ENCODE measurements around the gene NAT10.

The NAT10 gene

DNA sequence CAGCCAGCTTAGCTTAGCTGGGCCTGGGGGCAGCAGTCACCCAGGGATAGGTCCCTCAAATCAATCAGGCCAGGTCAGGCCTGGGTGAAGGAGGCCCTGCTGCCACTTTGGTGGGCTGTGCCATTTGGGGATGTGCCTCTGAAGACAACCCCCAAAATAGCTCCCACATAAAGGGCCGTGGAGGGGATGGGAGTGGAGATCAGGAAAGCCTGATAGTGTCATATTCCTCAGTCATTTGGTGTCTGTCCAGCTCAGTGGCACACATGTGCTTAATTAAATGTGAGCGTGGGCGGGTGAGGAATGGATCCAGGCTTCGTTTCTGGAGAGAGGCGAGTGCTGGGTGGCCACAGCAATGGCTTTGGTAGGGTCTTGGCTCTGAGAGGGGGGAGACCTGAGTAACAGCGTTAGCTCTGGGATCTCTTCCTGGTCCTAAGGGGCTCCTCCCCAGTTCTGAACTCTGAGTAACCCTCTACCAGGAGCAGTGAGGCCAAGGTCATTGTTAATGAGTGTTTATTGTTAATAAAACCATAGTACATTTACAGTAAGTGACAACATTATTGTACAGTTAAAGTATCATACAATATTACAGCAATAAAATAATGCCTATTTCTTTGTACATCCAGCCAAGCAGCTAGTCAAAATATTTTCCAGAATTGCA, 45.2 kb downstream of the NAT10 start:
- no peak for DNase-seq

- DNase-seq: no peak
Measured at GRCh38 chr11:34151166-34151565, 45.7 kb downstream of the NAT10 start.

- DNase-seq: no peak
Measured at GRCh38 chr11:34151916-34152845, 46.8 kb downstream of the NAT10 start.

GRCh38 chr11:34154059-34154875, 48.8 kb downstream of the NAT10 start:
- DNase-seq: no peak

- DNase-seq: no peak
Measured at GRCh38 chr11:34155057-34155756, 49.8 kb downstream of the NAT10 start.

DNA sequence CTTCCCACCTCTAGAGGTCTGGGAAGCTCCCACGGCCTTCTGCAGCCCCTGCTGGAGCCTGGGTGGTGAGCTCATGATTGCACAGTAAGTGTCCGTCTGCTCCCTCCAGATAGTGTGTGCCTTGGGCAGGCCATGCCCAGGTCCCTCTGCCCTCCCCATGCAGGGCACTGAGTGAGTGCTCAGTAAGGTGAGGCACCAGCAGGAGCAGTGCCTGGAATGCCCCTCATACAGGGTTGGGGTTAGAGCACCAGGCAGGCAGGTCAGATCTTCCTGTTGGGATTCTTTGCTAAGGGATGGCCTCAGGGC, 50.3 kb downstream of the NAT10 start:
- no peak for DNase-seq

DNA sequence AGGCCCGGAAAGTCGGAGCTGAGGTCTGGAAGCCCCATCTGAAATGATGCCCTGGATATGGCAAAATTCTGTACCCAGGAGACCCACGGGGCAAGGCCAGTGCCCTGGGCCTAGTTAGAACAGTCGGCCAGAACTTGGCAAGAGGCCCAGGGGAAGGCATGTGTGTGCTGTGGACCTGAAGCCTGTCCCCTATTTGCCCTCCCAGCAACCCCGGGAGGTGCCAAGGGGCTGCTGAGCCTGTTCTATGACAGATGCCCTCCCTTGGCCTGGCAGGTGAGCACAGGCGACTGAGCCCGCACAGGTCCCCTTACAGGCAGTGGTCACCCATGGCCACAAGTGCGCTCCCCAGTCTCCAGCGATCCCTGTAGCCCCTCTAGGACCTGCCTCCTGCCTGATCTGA, 51.7 kb downstream of the NAT10 start:
- DNase-seq: no peak

- DNase-seq: peak; percentile 29
Measured at GRCh38 chr11:34158661-34159060, 53.2 kb downstream of the NAT10 start.

GRCh38 chr11:34160049-34160721, 54.8 kb downstream of the NAT10 start:
- no peak for DNase-seq

GRCh38 chr11:34160791-34161190, 55.4 kb downstream of the NAT10 start:
- no peak for DNase-seq

GRCh38 chr11:34161361-34161760, 55.9 kb downstream of the NAT10 start:
- DNase-seq: no peak

DNA sequence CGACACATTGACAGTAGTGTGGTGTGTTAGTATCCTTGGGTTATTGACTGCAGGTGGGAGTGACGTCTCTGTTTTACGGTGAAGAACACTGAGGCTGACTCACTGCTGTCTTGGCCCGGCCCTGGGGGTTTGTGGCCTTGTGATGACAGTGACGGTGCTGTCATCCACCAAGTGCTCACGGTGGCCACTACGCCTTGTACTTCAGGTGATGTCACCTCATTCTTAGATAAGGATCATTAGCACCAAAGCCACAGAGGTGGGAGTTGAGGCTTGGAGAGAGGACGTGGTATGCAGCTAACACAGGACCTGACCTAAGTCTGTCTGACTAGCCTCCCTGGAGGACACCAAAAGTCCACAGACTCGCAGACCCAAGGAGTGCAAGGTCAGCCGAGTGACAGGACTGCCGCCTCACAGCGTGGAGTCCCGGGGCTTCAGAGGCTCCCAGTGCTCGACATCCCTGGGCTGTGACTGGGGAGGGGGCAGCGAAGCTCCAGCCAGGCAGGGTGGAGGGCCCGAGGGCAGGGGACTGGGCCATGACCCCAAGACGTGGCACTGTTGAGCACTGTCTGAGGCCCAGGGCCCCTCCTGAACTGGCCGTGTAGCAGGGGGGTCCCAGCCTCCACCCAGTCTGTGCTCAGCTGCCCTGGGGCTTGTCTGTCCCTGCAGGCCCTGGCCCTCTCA, 56.5 kb downstream of the NAT10 start:
- DNase-seq: peak; percentile 70

GRCh38 chr11:34162493-34162820, 57.0 kb downstream of the NAT10 start:
- no peak for DNase-seq

DNA sequence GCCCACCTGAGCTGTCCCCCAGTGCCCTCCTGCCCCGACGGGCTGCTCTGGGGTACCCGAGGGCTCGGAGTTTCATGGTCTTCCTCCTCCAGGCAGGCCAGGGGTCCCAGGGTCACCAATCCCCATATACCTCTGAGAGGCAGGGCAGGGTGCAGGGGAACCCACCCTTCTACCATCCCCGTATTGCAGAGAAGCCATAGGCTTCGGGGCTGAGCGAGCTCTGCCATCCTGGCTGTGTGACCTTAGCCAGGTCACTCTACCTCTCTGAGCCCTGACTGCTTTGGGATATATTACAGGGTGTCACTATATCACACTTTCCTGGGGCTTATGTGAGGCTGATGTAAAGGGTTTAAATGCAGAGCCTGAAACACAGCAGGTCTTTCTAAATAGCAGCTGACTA, 57.4 kb downstream of the NAT10 start:
- DNase-seq: no peak

- DNase-seq: no peak
Measured at GRCh38 chr11:34165121-34165520, 59.7 kb downstream of the NAT10 start.

DNA sequence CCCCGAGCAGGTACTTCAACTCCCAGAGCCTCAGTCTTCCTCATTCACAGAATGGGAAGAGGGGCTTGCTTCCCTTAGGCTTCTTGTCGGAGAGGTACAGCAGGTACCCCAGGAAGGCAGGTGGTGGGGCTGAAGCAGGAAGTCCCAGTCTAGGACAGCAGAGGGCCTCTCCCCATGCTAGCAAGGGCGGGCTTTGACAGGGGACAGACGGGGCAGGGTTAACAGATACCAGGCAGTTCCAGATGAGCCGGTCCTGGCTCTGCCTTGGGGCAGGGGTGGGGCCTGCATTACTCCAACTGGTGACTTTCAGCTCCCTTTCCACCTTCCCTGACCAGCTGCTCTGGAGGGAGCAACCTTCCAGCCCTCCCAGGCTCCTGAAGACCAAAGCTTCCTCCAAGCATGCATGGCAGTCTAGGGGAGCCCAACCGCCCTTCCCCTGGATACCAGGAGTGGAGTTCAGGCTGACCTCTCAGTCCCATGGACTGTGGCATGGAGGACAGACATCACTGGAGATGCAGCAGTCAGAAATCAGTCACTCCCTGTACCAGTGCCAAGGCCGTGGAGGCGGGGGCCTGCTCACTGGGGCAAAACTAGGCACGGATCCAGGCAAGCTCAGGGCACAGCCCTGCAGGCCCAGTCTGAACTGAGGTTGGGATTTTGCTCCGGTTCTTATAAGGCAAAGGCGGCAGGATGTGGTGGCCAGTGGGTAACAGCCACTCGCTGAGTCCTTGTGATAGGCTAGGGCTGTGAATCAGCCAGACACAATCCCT, 60.5 kb downstream of the NAT10 start:
- DNase-seq: no peak

GRCh38 chr11:34166806-34167740, 61.6 kb downstream of the NAT10 start:
- no peak for DNase-seq

GRCh38 chr11:34167961-34168360, 62.5 kb downstream of the NAT10 start:
- no peak for DNase-seq

DNA sequence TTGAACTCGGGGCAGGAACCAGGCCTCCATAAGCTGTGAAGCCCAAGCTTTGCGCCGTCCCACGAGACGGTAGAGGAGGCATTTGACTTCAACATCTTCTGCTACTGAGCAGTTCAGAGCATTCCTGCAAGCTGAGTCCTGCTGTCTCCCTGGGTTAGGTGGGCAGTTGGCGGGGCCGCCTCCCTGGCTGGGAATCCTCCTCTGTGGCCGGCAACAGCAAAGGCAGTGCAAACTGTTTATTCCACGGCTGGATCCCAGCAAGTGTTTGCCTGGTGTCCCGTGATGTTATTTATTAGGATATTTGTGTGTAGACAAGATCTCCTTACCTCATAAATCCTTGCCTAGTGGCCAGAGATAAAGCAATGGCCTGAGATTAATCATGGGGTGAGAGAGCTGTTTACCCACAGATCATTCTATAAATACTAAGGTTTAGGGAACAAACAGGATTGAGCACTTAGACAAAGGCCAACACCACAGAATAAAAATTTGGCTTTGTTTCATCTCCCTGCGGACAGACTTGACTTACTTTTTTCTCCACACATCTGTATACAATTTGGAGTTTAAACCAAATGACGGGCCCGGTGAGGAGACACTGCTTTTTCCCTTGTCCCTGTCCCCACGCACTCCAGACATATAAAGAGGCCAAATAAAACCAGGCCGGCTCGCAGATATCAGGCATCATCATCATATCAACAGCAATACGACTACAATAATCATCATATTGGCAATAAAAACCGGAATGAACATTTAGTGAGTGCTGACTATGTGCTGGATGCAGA, 63.4 kb downstream of the NAT10 start:
- DNase-seq: no peak
